Thoracic aorta (tissue), 2 donors: Measurements from ENCODE around the gene GNAL. TPM values are rescaled to one million over a fixed set of nuclear protein-coding genes. Genes with fewer than 3 reads are reported as not detected.

Experiments used
- ATAC-seq: fragments of 150-250 bp; one replicate; pipeline ENCODE4 v1.8.0; 2017; ENCODE audit warnings: low read depth; ENCODE audit not compliant: insufficient number of reproducible peaks, low FRiP score
- DNase-seq: peaks from one replicate; pipeline ENCODE4 v3.0.0-alpha.2; 2020; ENCODE audit warnings: low spot score
- H3K27ac ChIP-seq, 2 donors: fragments of 200-600 bp; sonication (generic); 1 replicate in 1 of 2; 2 replicates in 1 of 2; pipeline ENCODE4 v1.5.1; 2016; ENCODE audit warnings: mild to moderate bottlenecking in 2 of 2, moderate library complexity in 2 of 2
- H3K27me3 ChIP-seq: fragments of 200-600 bp; sonication (generic); replicated peaks from 2 replicates; pipeline ENCODE4 v1.6.0; 2016; ENCODE audit warnings: mild to moderate bottlenecking; ENCODE audit not compliant: insufficient read depth
- H3K36me3 ChIP-seq: fragments of 200-600 bp; sonication (generic); one replicate; pipeline ENCODE4 v1.5.1; 2016
- H3K4me1 ChIP-seq, 2 donors: fragments of 200-600 bp; sonication (generic); 1 replicate in 1 of 2; 2 replicates in 1 of 2; pipeline versions ENCODE4 v1.5.1 to v1.6.0; 2016; ENCODE audit warnings: low read depth in 2 of 2, mild to moderate bottlenecking in 1 of 2; ENCODE audit not compliant: control insufficient read depth in 1 of 2
- H3K4me3 ChIP-seq: fragments of 200-600 bp; sonication (generic); 2 replicates; pipeline ENCODE4 v1.5.1; 2016; ENCODE audit warnings: mild to moderate bottlenecking
- H3K9me3 ChIP-seq: fragments of 200-600 bp; sonication (generic); 2 replicates; pipeline ENCODE4 v1.5.1; 2016
- CTCF ChIP-seq: fragments of 200-600 bp; sonication (generic); IDR thresholded peaks from one replicate; pipeline ENCODE4 v1.5.1; 2019; ENCODE audit warnings: antibody characterized with exemption
- total RNA-seq, 2 donors: library from RNA; depleted of rRNA; stranded (reverse); fragments of >200 nt; gene quantifications; one replicate each; pipeline versions ENCODE4 v1.1.0 to v1.2.3, GENCODE V29; 2016

The GNAL gene
- total RNA-seq, 2 donors from 2014 or later = 4.2 to 20.4 TPM

DNA sequence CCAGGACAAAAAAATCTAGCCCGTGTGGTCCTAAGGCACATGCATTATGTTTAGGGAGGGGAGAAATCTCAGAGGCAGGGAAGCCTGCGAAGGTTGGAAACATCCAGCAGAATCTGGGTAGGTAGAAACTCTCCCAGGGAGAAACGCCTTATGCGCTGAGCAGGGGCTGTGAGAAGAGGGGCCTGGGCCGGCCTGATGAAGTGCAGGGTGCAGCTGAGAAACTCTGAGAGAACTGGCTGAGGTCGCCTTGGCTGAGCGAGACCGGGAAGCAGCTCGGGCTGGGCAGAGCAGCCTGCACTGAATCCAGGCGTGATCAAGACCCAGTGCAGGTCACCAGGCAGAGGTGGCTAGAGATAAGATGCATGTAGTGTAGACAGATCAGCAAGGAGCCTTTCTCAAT lies 177.3 kb downstream of the GNAL start:
- H3K36me3 ChIP-seq = no peaks in the 10 kb centered on the region
- H3K9me3 ChIP-seq = no peaks in the 10 kb centered on the region
- no peak overlapping the region for H3K4me3 ChIP-seq
- no peak for TF ChIP-seq CTCF
- ATAC-seq (no peak), DNase-seq (no peak)
- no peak overlapping the region for H3K27ac ChIP-seq
- H3K4me1 ChIP-seq = no peaks in the 10 kb centered on the region
- no peaks in the 10 kb centered on the region for H3K27me3 ChIP-seq

DNA sequence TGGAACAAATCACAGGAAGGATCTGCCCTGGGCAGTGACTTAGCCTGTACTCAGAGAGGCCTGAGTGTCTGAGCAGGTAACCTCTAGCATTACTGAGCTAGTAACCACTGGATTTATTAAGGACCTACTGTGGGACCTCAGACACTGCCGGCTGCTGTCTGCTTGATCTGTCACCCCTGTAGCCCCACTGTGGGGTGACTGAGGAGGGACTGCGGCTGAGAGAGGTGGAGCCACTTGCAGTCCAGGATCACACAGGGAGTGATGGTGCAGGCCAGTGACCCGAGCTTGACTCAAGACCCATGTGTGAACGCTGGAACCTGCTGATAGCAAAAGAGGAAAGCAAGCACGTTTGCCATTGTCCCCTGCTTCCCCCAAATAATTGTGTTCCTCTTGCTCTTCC lies 177.7 kb downstream of the GNAL start:
- Histone ChIP-seq H3K36me3 (no peaks in the 10 kb centered on the region), H3K27me3 (no peaks in the 10 kb centered on the region), H3K27ac (no peak overlapping the region), H3K4me1 (no peaks in the 10 kb centered on the region), H3K4me3 (no peak overlapping the region), H3K9me3 (no peaks in the 10 kb centered on the region)
- no peak for DNase-seq
- TF ChIP-seq CTCF = no peak
- no peak for ATAC-seq

- Histone ChIP-seq H3K27ac (no peak overlapping the region), H3K4me1 (no peaks in the 10 kb centered on the region), H3K4me3 (no peak overlapping the region), H3K36me3 (no peaks in the 10 kb centered on the region), H3K27me3 (no peaks in the 10 kb centered on the region), H3K9me3 (no peaks in the 10 kb centered on the region)
- DNase-seq (no peak), ATAC-seq (no peak)
- no peak for TF ChIP-seq CTCF
Observed at GRCh38 chr18:11868230-11868629, 179.2 kb downstream of the GNAL start.

GRCh38 chr18:11871501-11871900 lies 182.4 kb downstream of the GNAL start:
- H3K9me3 ChIP-seq = no peaks in the 10 kb centered on the region
- no peaks in the 10 kb centered on the region for H3K36me3 ChIP-seq

DNA sequence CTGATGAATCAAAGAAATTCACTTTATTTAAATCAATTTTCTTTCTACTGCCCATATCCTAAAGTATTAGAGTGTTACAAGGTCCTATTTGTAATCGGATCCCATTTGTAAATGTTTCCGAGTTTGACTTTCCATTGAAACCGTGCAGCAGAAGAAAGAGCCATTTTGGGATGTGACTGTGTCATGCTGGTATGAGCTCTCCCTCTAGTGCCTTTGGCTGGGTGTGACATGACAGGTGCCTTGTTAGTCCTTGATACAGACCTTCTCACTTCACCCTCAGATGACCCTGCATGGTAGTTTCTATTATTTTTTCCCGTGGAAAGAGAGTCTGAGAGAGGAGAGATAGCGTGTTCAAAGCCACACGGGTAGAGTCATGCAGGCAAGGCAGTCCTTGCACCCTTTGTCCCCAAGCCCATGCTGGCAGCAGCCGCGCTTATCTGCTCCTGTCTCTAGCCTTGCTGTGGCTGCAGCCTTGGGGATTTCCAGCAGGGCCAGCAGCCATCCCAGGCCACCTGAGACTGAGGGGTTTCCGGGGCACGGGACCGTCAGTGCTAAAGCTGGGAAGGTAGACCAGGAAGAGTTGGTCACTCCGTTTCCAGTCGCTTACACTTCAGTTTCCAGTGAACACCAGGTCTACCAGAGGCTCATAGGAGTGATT lies 183.5 kb downstream of the GNAL start:
- H3K4me3 ChIP-seq = no peak overlapping the region
- H3K27me3 ChIP-seq = no peaks in the 10 kb centered on the region
- DNase-seq (no peak), ATAC-seq (no peak)
- peak; percentile 29 for TF ChIP-seq CTCF
- H3K36me3 ChIP-seq = no peaks in the 10 kb centered on the region
- H3K4me1 ChIP-seq = no peaks in the 10 kb centered on the region
- H3K9me3 ChIP-seq = no peaks in the 10 kb centered on the region
- no peak overlapping the region for H3K27ac ChIP-seq

More at GRCh38 chr18:11871501-11871900, 182.4 kb downstream of the GNAL start:
- no peak for ATAC-seq
- Histone ChIP-seq H3K27ac (no peak overlapping the region), H3K4me1 (no peaks in the 10 kb centered on the region), H3K27me3 (no peaks in the 10 kb centered on the region), H3K4me3 (no peak overlapping the region)
- no peak for DNase-seq
- no peak for TF ChIP-seq CTCF
